GM12892 (cell line): ENCODE results near the gene HS3ST5.

Experiments used
- POLR2AphosphoS5 ChIP-seq: IDR thresholded peaks from 2 replicates; pipeline ENCODE4 v1.6.1; 2011; ENCODE audit warnings: low read depth, low read length, control low read depth
- TAF1 ChIP-seq: IDR thresholded peaks from 2 replicates; pipeline ENCODE4 v1.6.1; 2011; ENCODE audit warnings: low read depth, mild to moderate bottlenecking, control low read depth, low read length, borderline replicate concordance

DNA sequence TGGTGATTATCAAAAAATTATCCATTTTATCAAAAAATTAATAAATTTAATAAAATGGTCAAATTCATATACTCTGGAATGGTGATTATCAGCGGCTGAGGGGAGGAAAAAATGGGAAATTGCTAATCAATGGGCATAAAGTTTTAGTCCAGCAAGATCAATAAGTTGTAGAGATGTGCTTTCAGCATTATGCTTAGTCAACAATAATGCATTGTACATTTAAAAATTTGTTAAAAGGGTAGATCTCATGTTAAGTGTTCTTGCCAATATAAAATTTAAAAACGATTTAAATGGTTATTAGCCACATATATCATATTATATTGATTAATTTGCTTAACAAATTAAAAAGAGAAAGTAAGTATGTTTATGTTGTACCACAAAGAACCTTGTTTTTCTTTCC is 56.6 kb downstream of the HS3ST5 start:
- TF ChIP-seq POLR2AphosphoS5 (no peak), TAF1 (no peak)
